CD4-positive, alpha-beta T cell treated with Interleukin-15 for 1 hour (primary cell): ENCODE data around the gene PTCD2.
"Not testable (repeated sequence)": the region's sequence is repeated elsewhere in the genome, so short reads cannot be mapped to it uniquely, and the experiment has no call there.

Experiments
- DNase-seq: peaks from one replicate; pipeline ENCODE4 v3.0.0-alpha.2; 2020

PTCD2 gene

GRCh38 chr5:72383726-72384125 lies 63.6 kb downstream of the PTCD2 start:
- DNase-seq, result no peak

GRCh38 chr5:72386639-72387038 lies 66.5 kb downstream of the PTCD2 start:
- no peak for DNase-seq

- no peak for DNase-seq
These were observed 67.8 kb downstream of the PTCD2 start for GRCh38 chr5:72387985-72388384.

GRCh38 chr5:72388646-72389045 lies 68.5 kb downstream of the PTCD2 start:
- DNase-seq, result no peak

GRCh38 chr5:72390836-72391235 lies 70.7 kb downstream of the PTCD2 start:
- DNase-seq, result no peak

GRCh38 chr5:72392326-72392733 lies 72.2 kb downstream of the PTCD2 start:
- no peak for DNase-seq

GRCh38 chr5:72393052-72393451 lies 72.9 kb downstream of the PTCD2 start:
- DNase-seq, result no peak

- no peak for DNase-seq
These were observed 74.5 kb downstream of the PTCD2 start for GRCh38 chr5:72394688-72395087.

- DNase-seq, result no peak
These were observed 77.7 kb downstream of the PTCD2 start for GRCh38 chr5:72397836-72398235.

GRCh38 chr5:72400950-72401349 lies 80.8 kb downstream of the PTCD2 start:
- DNase-seq, result no peak

GRCh38 chr5:72402381-72402890 lies 82.3 kb downstream of the PTCD2 start:
- no peak for DNase-seq

GRCh38 chr5:72402959-72403628 lies 82.9 kb downstream of the PTCD2 start:
- DNase-seq, result no peak

GRCh38 chr5:72404771-72405170 lies 84.6 kb downstream of the PTCD2 start:
- DNase-seq, result not testable (repeated sequence)

- no peak for DNase-seq
These were observed 86.9 kb downstream of the PTCD2 start for GRCh38 chr5:72407078-72407477.

GRCh38 chr5:72407541-72407940 lies 87.4 kb downstream of the PTCD2 start:
- DNase-seq, result no peak

GRCh38 chr5:72408127-72408526 lies 88.0 kb downstream of the PTCD2 start:
- no peak for DNase-seq

GRCh38 chr5:72408603-72409002 lies 88.4 kb downstream of the PTCD2 start:
- no peak for DNase-seq

- no peak for DNase-seq
These were observed 90.6 kb downstream of the PTCD2 start for GRCh38 chr5:72410688-72411295.

GRCh38 chr5:72412283-72413055 lies 92.3 kb downstream of the PTCD2 start:
- DNase-seq, result no peak

- DNase-seq, result no peak
These were observed 95.6 kb downstream of the PTCD2 start for GRCh38 chr5:72415616-72416325.

- no peak for DNase-seq
These were observed 97.3 kb downstream of the PTCD2 start for GRCh38 chr5:72417333-72418062.
